HG03565 (cell line): ENCODE results near the gene OR2B2.
"Not testable (repeated sequence)": the region's sequence is repeated elsewhere in the genome, so short reads cannot be mapped to it uniquely, and the experiment has no call there.

Experiments used
- ATAC-seq: cut with Tn5 transposase; IDR thresholded peaks from one replicate; pipeline ENCODE4 v1.9.1; 2021; ENCODE audit warnings: mild to moderate bottlenecking, moderate library complexity; ENCODE audit not compliant: unreplicated experiment

The OR2B2 gene

GRCh38 chr6:27911956-27912446 is at the start of gene OR2B2:
Gene OR2B2 (minus strand): TSS chr6:27912396. CDS start chr6:27912319, 77 bp downstream.
- no peak for ATAC-seq

- ATAC-seq = no peak
Measured at GRCh38 chr6:27957516-27957915, 45.3 kb upstream of the OR2B2 start.

- ATAC-seq = no peak
Measured at GRCh38 chr6:27956941-27957340, 44.7 kb upstream of the OR2B2 start, which contains the start of gene OR2B6. Gene OR2B6 (plus strand): TSS chr6:27957241. CDS start chr6:27957241, 0 bp downstream.

GRCh38 chr6:27951040-27951439 is 38.8 kb upstream of the OR2B2 start:
- no peak for ATAC-seq

GRCh38 chr6:27948237-27948636 is 36.0 kb upstream of the OR2B2 start:
- no peak for ATAC-seq

GRCh38 chr6:27943072-27943471 is 30.9 kb upstream of the OR2B2 start:
- ATAC-seq = not testable (repeated sequence)

- no peak for ATAC-seq
Measured at GRCh38 chr6:27940766-27941165, 28.6 kb upstream of the OR2B2 start.

GRCh38 chr6:27931209-27931608 is 19.0 kb upstream of the OR2B2 start:
- ATAC-seq = no peak

- ATAC-seq = not testable (repeated sequence)
Measured at GRCh38 chr6:27929930-27930329, 17.7 kb upstream of the OR2B2 start.

GRCh38 chr6:27928041-27928440 is 15.8 kb upstream of the OR2B2 start:
- not testable (repeated sequence) for ATAC-seq

- ATAC-seq = no peak
Measured at GRCh38 chr6:27924179-27924578, 12.0 kb upstream of the OR2B2 start.

GRCh38 chr6:27922949-27923348 is 10.8 kb upstream of the OR2B2 start:
- ATAC-seq = no peak

- no peak for ATAC-seq
Measured at GRCh38 chr6:27908017-27908416, 4.2 kb downstream of the OR2B2 start.

- peak; percentile 68 for ATAC-seq
Measured at GRCh38 chr6:27902335-27903314, 9.6 kb downstream of the OR2B2 start.

GRCh38 chr6:27901801-27902200 is 10.4 kb downstream of the OR2B2 start:
- ATAC-seq = no peak

GRCh38 chr6:27900197-27900596 is 12.0 kb downstream of the OR2B2 start:
- ATAC-seq = not testable (repeated sequence)

GRCh38 chr6:27899543-27899942 is 12.7 kb downstream of the OR2B2 start:
- no peak for ATAC-seq

- no peak for ATAC-seq
Measured at GRCh38 chr6:27897580-27898206, 14.5 kb downstream of the OR2B2 start.

- no peak for ATAC-seq
Measured at GRCh38 chr6:27896398-27896796, 15.8 kb downstream of the OR2B2 start.

GRCh38 chr6:27894839-27895762 is 17.1 kb downstream of the OR2B2 start:
- ATAC-seq = no peak
